Endothelial cell of umbilical vein (primary cell): Measurements from ENCODE around the gene C11orf58. TPM values are rescaled to one million over a fixed set of nuclear protein-coding genes. Genes with fewer than 3 reads are reported as not detected.

Experiments used
- BruUV-seq: library from RNA; stranded (reverse); fragments of 400-500 nt; replicated peaks from 2 replicates; lab custom pipeline; 2021; lab: Mats Ljungman, UMichigan
- CTCF ChIA-PET: fragments of 300-600, 350-600 bp; sonication (Branson Sonifier 250); formaldehyde crosslinking; loops from one replicate; lab custom pipeline; 2021; ENCODE audit warnings: antibody characterized with exemption, inconsistent platforms; lab: Charles Lee
- POLR2A ChIA-PET: fragments of 300-600, 350-600 bp; sonication (Branson Sonifier 250); formaldehyde crosslinking; loops from one replicate; lab custom pipeline; 2021; ENCODE audit warnings: antibody characterized with exemption, inconsistent platforms; lab: Charles Lee
- DNase-seq: peaks from one replicate; pipeline ENCODE4 v3.0.0-alpha.2; 2011; ENCODE audit warnings: low read depth, low spot score
- FAIRE-seq: peaks from 2 replicates; lab custom pipeline; 2011; peaks lifted over from hg19 to GRCh38; lab: Jason Lieb, UNC
- H2AFZ ChIP-seq: 2 replicates; pipeline ENCODE4 v1.6.0; 2012; ENCODE audit warnings: low read depth, low read length, control low read depth, inconsistent platforms
- H3K27ac ChIP-seq: 2 replicates; pipeline ENCODE4 v1.5.1; 2011; ENCODE audit warnings: low read depth, mild to moderate bottlenecking, control low read depth, low read length, moderate library complexity; ENCODE audit not compliant: insufficient read depth
- H3K27me3 ChIP-seq, 2 experiments: 2 replicates each; pipeline versions ENCODE4 v1.6.0 to v1.6.1; 2011; ENCODE audit warnings: low read length in 2 of 2, mixed read lengths in 1 of 2; ENCODE audit not compliant: control insufficient read depth in 2 of 2, insufficient read depth in 2 of 2
- H3K36me3 ChIP-seq, 2 experiments: 2 replicates in 1 of 2; 3 replicates in 1 of 2; pipeline ENCODE4 v1.5.1; 2011; ENCODE audit warnings: low read length in 2 of 2, mild to moderate bottlenecking in 1 of 2, moderate library complexity in 1 of 2; ENCODE audit not compliant: control insufficient read depth in 2 of 2, insufficient read depth in 2 of 2; ENCODE audit errors: extremely low read depth in 1 of 2
- H3K4me1 ChIP-seq: 3 replicates; pipeline ENCODE4 v1.5.1; 2011; ENCODE audit warnings: mild to moderate bottlenecking, low read length; ENCODE audit not compliant: control insufficient read depth, insufficient read depth; ENCODE audit errors: extremely low read depth
- H3K4me2 ChIP-seq: 2 replicates; pipeline ENCODE4 v1.6.1; 2011; ENCODE audit warnings: low read length, control low read depth, mixed read lengths; ENCODE audit not compliant: insufficient read depth
- H3K4me3 ChIP-seq, 3 experiments: fragments of 200-600 bp in 1 of 3; sonication (generic), shearing (Covaris generic) in 1 of 3; replicated peaks in 1 of 3; 2 replicates each; pipeline ENCODE4 v1.5.1; 2011 to 2016; ENCODE audit warnings: control low read depth in 3 of 3, low read length in 3 of 3, mild to moderate bottlenecking in 2 of 3, inconsistent platforms in 1 of 3, low read depth in 1 of 3, moderate library complexity in 1 of 3; ENCODE audit not compliant: insufficient read depth in 1 of 3
- H3K79me2 ChIP-seq: 2 replicates; pipeline ENCODE4 v1.6.0; 2012; ENCODE audit warnings: low read length, inconsistent platforms; ENCODE audit not compliant: control insufficient read depth, insufficient read depth
- H3K9ac ChIP-seq: replicated peaks from 2 replicates; pipeline ENCODE3; 2011; ENCODE audit warnings: low read length, control low read depth; ENCODE audit not compliant: insufficient read depth; ENCODE audit errors: extremely low read depth
- H3K9me1 ChIP-seq: replicated peaks from 3 replicates; pipeline ENCODE4 v1.6.0; 2011; ENCODE audit warnings: mild to moderate bottlenecking, low read length; ENCODE audit not compliant: control insufficient read depth, insufficient read depth; ENCODE audit errors: extremely low read depth
- H3K9me3 ChIP-seq: replicated peaks from 2 replicates; pipeline ENCODE4 v1.5.1; 2012; ENCODE audit warnings: low read length, inconsistent platforms; ENCODE audit not compliant: control insufficient read depth, insufficient read depth
- H4K20me1 ChIP-seq: replicated peaks from 2 replicates; pipeline ENCODE3; 2011; ENCODE audit warnings: mild to moderate bottlenecking, low read length; ENCODE audit not compliant: control insufficient read depth, insufficient read depth; ENCODE audit errors: extremely low read depth
- CTCF ChIP-seq, 2 donors: IDR thresholded peaks; 1 replicate in 1 of 2; 2 replicates in 1 of 2; pipeline ENCODE4 v1.5.1; 2011; ENCODE audit warnings: low read length in 2 of 2, mild to moderate bottlenecking in 2 of 2, moderate library complexity in 2 of 2, control low read depth in 1 of 2, inconsistent platforms in 1 of 2, low read depth in 1 of 2; ENCODE audit not compliant: insufficient read depth in 1 of 2; ENCODE audit errors: extremely low read depth in 1 of 2
- EZH2 ChIP-seq: IDR thresholded peaks from 2 replicates; pipeline ENCODE4 v1.6.1; 2012; ENCODE audit warnings: borderline replicate concordance, low read depth, mild to moderate bottlenecking, moderate library complexity, low read length, inconsistent platforms; ENCODE audit not compliant: severe bottlenecking
- FOS ChIP-seq: IDR thresholded peaks from 2 replicates; pipeline ENCODE4 v1.6.1; 2011; ENCODE audit warnings: mild to moderate bottlenecking, low read length, moderate library complexity, borderline replicate concordance; ENCODE audit not compliant: insufficient read depth
- GATA2 ChIP-seq: IDR thresholded peaks from 2 replicates; pipeline ENCODE4 v1.7.0; 2011; ENCODE audit warnings: low read depth, mild to moderate bottlenecking, moderate library complexity, mixed read lengths, low read length; ENCODE audit not compliant: insufficient read length, insufficient read depth
- MAX ChIP-seq: IDR thresholded peaks from 2 replicates; pipeline ENCODE4 v1.6.1; 2011; ENCODE audit not compliant: insufficient read depth, insufficient read length
- MYC ChIP-seq: IDR thresholded peaks from one replicate; pipeline ENCODE4 v1.6.1; 2011; ENCODE audit warnings: mild to moderate bottlenecking, low read depth, low read length
- POLR2A ChIP-seq: IDR thresholded peaks from 2 replicates; pipeline ENCODE4 v1.6.1; 2012; ENCODE audit warnings: low read depth, mild to moderate bottlenecking, control low read depth, low read length
- POLR2AphosphoS5 ChIP-seq: IDR thresholded peaks from 2 replicates; pipeline ENCODE4 v1.6.1; 2012; ENCODE audit warnings: low read depth, mild to moderate bottlenecking, control low read depth, low read length, moderate library complexity; ENCODE audit not compliant: insufficient read depth
- dilution Hi-C: fragments of 300-500 bp; cut with MboI; formaldehyde crosslinking; loops from one replicate; pipeline ENCODE4 v1.15.0; 2019; ENCODE audit warnings: low sequenced_read_pairs; ENCODE audit not compliant: extremely low pct_ligation_motif_present
- intact Hi-C: fragments of 100-400 bp; cut with micrococcal nuclease; formaldehyde crosslinking; loops from one replicate; pipeline ENCODE4 v1.10.0; 2022
- polyA plus RNA-seq, 4 experiments: library from polyadenylated mRNA; depleted of rRNA in 3 of 4; stranded (reverse) in 3 of 4; unstranded in 1 of 4; fragments of >200 nt; gene quantifications; 2 replicates each; pipeline versions ENCODE4 v1.2.1 to v1.2.3, GENCODE V29; 2011 to 2012; ENCODE audit warnings: missing spikeins in 1 of 4
- total RNA-seq: library from RNA; stranded (reverse); gene quantifications from 2 replicates; pipeline ENCODE4 v1.2.3, GENCODE V29; 2021

The C11orf58 gene
- total and polyA plus RNA-seq, 2 donors (not counting 3 experiments of a cell fraction or from before 2014, with no cell fraction given) = 88.4 to 150 TPM

GRCh38 chr11:16774936-16775613 is 36.6 kb downstream of the C11orf58 start:
- no peak for DNase-seq

More at GRCh38 chr11:16774936-16775613, 36.6 kb downstream of the C11orf58 start:
- no peaks in the 10 kb centered on the region for H3K9me1 ChIP-seq
- H3K4me3 ChIP-seq = no peak overlapping the region
- peaks cover 0 to 8% of the 10 kb centered on the region in 2 experiments for H3K27me3 ChIP-seq
- H3K9ac ChIP-seq = no peak overlapping the region
- no peak overlapping the region for H3K27ac ChIP-seq
- H3K9me3 ChIP-seq = no peaks in the 10 kb centered on the region
- H2AFZ ChIP-seq = no peak overlapping the region
- no peak overlapping the region for H3K4me2 ChIP-seq
- no peak for FAIRE-seq
- H3K4me1 ChIP-seq = no peaks in the 10 kb centered on the region
- CTCF ChIA-PET = interaction anchor here (1.3 to 4.2 kb wide), 3 partner anchors 11 to 288 kb away, joined by 3 to 15 read pairs (median 4); no protein-coding TSS in a partner anchor
- BruUV-seq = no TSS peak
- TF ChIP-seq MAX (no peak), CTCF (IDR thresholded peaks at IDR 0.05; ENCODE audit: extremely low read depth in 1 of 2, insufficient read depth in 1 of 2, low read depth in 1 of 2, low read length in 2 of 2) (no peak), GATA2 (no peak), FOS (no peak), POLR2A (no peak), MYC (no peak), POLR2AphosphoS5 (no peak), EZH2 (no peak)
- POLR2A ChIA-PET = no interaction called here
- no peaks in the 10 kb centered on the region for H3K79me2 ChIP-seq
- no peaks in the 10 kb centered on the region for H4K20me1 ChIP-seq
- no peaks in the 10 kb centered on the region for H3K36me3 ChIP-seq
- dilution Hi-C loops (no loop called here), intact Hi-C loops (no loop called here)
